Cardiac muscle cell (in vitro differentiated cells and primary cell): Measurements from ENCODE around the gene ATP2B2. TPM values are rescaled to one million over a fixed set of nuclear protein-coding genes. Genes with fewer than 3 reads are reported as not detected.

Experiments used
- DNase-seq, 2 donors: peaks; one replicate each; pipeline versions ENCODE4 v3.0.0 to v3.0.0-alpha.2; 2010 to 2017; ENCODE audit warnings: low read depth in 1 of 2, low spot score in 1 of 2
- H3K27ac ChIP-seq: fragments of 200-600 bp; sonication (generic); 2 replicates; pipeline ENCODE4 v1.5.1; 2016
- H3K27me3 ChIP-seq: fragments of 200-600 bp; sonication (generic); 2 replicates; pipeline ENCODE4 v1.6.0; 2016; ENCODE audit warnings: control low read depth
- H3K36me3 ChIP-seq: fragments of 200-600 bp; sonication (generic); 2 replicates; pipeline ENCODE4 v1.5.1; 2016; ENCODE audit warnings: control low read depth
- H3K4me1 ChIP-seq: fragments of 200-600 bp; sonication (generic); 2 replicates; pipeline ENCODE4 v1.8.1; 2017; ENCODE audit warnings: low read depth, mild to moderate bottlenecking, mixed run types
- H3K4me3 ChIP-seq: fragments of 200-600 bp; sonication (generic); 2 replicates; pipeline ENCODE4 v1.5.1; 2016; ENCODE audit warnings: mild to moderate bottlenecking
- H3K9me3 ChIP-seq: fragments of 200-600 bp; sonication (generic); 2 replicates; pipeline ENCODE4 v1.5.1; 2017; ENCODE audit warnings: low read depth, mild to moderate bottlenecking, control low read depth
- CTCF ChIP-seq: IDR thresholded peaks from 2 replicates; pipeline ENCODE4 v1.5.1; 2012; ENCODE audit warnings: low read depth, mild to moderate bottlenecking, low read length
- polyA plus RNA-seq: library from polyadenylated mRNA; unstranded; fragments of >200 nt; fragmentation: Nextera tagmentation; extraction: Ambion mirVana; gene quantifications from 2 replicates; pipeline ENCODE4 v1.2.1, GENCODE V29; 2016
- total RNA-seq: library from RNA; depleted of rRNA; stranded (reverse); fragments of >200 nt; gene quantifications from 2 replicates; pipeline ENCODE4 v1.2.3, GENCODE V29; 2016

ATP2B2 gene
- total and polyA plus RNA-seq, 2 experiments from 2014 or later, result 0.22 to 0.77 TPM

GRCh38 chr3:10340046-10340445 is 165.3 kb downstream of the ATP2B2 start:
- Histone ChIP-seq H3K4me3 (no peak overlapping the region), H3K4me1 (peaks cover 3% of the 10 kb centered on the region), H3K27ac (no peak overlapping the region), H3K36me3 (no peaks in the 10 kb centered on the region), H3K27me3 (no peaks in the 10 kb centered on the region), H3K9me3 (no peaks in the 10 kb centered on the region)
- no peak for TF ChIP-seq CTCF
- no peak for DNase-seq

GRCh38 chr3:10339376-10339955 is 165.9 kb downstream of the ATP2B2 start:
- Histone ChIP-seq H3K4me1 (peaks cover 3% of the 10 kb centered on the region), H3K4me3 (no peak overlapping the region), H3K27ac (no peak overlapping the region), H3K9me3 (no peaks in the 10 kb centered on the region), H3K27me3 (no peaks in the 10 kb centered on the region), H3K36me3 (no peaks in the 10 kb centered on the region)
- no peak for DNase-seq
- no peak for TF ChIP-seq CTCF

GRCh38 chr3:10338591-10339353 is 166.6 kb downstream of the ATP2B2 start:
- no peak overlapping the region for H3K27ac ChIP-seq
- H3K27me3 ChIP-seq, result no peaks in the 10 kb centered on the region
- H3K9me3 ChIP-seq, result no peaks in the 10 kb centered on the region
- H3K4me3 ChIP-seq, result no peak overlapping the region
- no peaks in the 10 kb centered on the region for H3K36me3 ChIP-seq
- no peak for TF ChIP-seq CTCF
- H3K4me1 ChIP-seq, result peaks cover 3% of the 10 kb centered on the region
- no peak for DNase-seq

GRCh38 chr3:10338164-10338470 is 167.3 kb downstream of the ATP2B2 start:
- Histone ChIP-seq H3K27ac (no peak overlapping the region), H3K36me3 (no peaks in the 10 kb centered on the region), H3K27me3 (no peaks in the 10 kb centered on the region), H3K4me3 (no peak overlapping the region), H3K4me1 (peaks cover 3% of the 10 kb centered on the region), H3K9me3 (no peaks in the 10 kb centered on the region)
- no peak for DNase-seq
- no peak for TF ChIP-seq CTCF

- Histone ChIP-seq H3K4me3 (no peak overlapping the region), H3K27ac (no peak overlapping the region), H3K9me3 (no peaks in the 10 kb centered on the region), H3K27me3 (no peaks in the 10 kb centered on the region), H3K4me1 (peaks cover 3% of the 10 kb centered on the region), H3K36me3 (no peaks in the 10 kb centered on the region)
- no peak for DNase-seq
- no peak for TF ChIP-seq CTCF
Measured at GRCh38 chr3:10337323-10338163, 167.8 kb downstream of the ATP2B2 start.
